ENCODE results near the gene DOCK1.

DOCK1 gene

DNA sequence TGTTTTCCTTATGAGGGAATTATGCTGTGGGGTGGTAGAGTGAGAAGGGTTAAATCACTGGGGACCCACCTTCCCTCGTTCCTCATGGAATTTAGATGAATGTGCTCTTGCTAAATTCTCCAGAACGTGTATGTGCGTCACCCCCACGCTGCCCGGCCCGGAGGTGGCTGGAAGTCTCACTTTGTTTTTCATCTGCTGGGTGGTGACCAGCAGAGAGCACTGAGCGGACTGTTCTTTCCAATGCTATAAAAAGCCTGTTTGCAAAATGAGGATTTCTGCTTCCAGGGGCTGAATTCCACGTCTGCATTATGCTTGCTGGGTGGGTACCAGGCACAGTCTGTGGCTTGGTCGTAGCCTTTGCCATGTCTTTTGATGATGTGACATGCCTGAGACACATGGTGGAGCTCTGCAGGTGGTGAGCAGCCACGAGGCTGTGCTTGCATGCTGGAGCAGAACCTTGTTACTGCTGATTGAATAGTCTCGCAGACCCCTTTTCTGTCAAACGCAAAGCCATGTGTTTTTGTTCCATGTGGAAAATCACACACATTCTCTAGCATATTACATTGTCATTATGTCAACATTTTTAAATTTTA is 323.1 kb downstream of the DOCK1 start:
- no peak overlapping the region for H3K27ac ChIP-seq
- no peaks in the 10 kb centered on the region for H3K4me1 ChIP-seq (ENCODE audit: low read depth, poor library complexity, severe bottlenecking)
- H3K27me3 ChIP-seq (ENCODE audit: insufficient read depth, low read depth): no peaks in the 10 kb centered on the region
- H4K20me1 ChIP-seq (ENCODE audit: insufficient read depth): no peaks in the 10 kb centered on the region
- H3K4me3 ChIP-seq (IDR thresholded peaks at IDR 0.05; ENCODE audit: insufficient read depth, low read depth, low read length): no peak overlapping the region
- H3K79me2 ChIP-seq (ENCODE audit: insufficient read depth, low read depth): no peaks in the 10 kb centered on the region
- no peak overlapping the region for H3K4me2 ChIP-seq
- TF ChIP-seq, protein P1, sequence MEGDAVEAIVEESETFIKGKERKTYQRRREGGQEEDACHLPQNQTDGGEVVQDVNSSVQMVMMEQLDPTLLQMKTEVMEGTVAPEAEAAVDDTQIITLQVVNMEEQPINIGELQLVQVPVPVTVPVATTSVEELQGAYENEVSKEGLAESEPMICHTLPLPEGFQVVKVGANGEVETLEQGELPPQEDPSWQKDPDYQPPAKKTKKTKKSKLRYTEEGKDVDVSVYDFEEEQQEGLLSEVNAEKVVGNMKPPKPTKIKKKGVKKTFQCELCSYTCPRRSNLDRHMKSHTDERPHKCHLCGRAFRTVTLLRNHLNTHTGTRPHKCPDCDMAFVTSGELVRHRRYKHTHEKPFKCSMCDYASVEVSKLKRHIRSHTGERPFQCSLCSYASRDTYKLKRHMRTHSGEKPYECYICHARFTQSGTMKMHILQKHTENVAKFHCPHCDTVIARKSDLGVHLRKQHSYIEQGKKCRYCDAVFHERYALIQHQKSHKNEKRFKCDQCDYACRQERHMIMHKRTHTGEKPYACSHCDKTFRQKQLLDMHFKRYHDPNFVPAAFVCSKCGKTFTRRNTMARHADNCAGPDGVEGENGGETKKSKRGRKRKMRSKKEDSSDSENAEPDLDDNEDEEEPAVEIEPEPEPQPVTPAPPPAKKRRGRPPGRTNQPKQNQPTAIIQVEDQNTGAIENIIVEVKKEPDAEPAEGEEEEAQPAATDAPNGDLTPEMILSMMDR (conservative IDR thresholded peaks at IDR 0.05; ENCODE audit: low read depth, low read length): no peak
- no peak overlapping the region for H3K9ac ChIP-seq
- H3K36me3 ChIP-seq (ENCODE audit: insufficient read depth): no peaks in the 10 kb centered on the region
- no peak overlapping the region for H2AFZ ChIP-seq (ENCODE audit: low read depth)

- Histone ChIP-seq H3K36me3 (ENCODE audit: insufficient read depth) (no peaks in the 10 kb centered on the region), H4K20me1 (ENCODE audit: insufficient read depth) (no peaks in the 10 kb centered on the region), H2AFZ (ENCODE audit: low read depth) (no peak overlapping the region), H3K4me2 (no peak overlapping the region), H3K27ac (no peak overlapping the region), H3K9ac (no peak overlapping the region), H3K4me3 (IDR thresholded peaks at IDR 0.05; ENCODE audit: insufficient read depth, low read depth, low read length) (no peak overlapping the region), H3K4me1 (ENCODE audit: low read depth, poor library complexity, severe bottlenecking) (no peaks in the 10 kb centered on the region), H3K27me3 (ENCODE audit: insufficient read depth, low read depth) (no peaks in the 10 kb centered on the region), H3K79me2 (ENCODE audit: insufficient read depth, low read depth) (no peaks in the 10 kb centered on the region)
- TF ChIP-seq, protein P1 (conservative IDR thresholded peaks at IDR 0.05; ENCODE audit: low read depth, low read length): no peak
Observed at GRCh38 chr10:127234306-127234800, 329.1 kb downstream of the DOCK1 start.

DNA sequence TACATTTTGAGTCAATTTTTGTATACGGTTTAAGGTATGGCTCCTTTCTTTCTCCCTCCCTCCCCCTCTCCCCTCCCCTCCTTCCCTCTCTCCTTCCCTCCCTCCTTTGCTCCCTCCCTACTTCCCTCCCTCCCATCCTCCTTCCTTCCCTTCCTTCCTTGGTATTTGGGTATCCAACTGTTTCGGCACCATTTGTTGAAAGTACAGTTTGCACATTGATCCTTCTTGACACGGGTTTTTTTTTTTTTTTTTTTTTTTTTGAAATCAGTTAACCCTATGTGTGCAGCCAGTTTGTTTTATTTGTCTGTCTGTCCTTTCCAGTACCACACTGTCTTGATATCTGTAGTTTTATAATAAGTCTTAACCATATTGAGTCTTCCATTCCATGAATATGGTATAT is 331.0 kb downstream of the DOCK1 start:
- no peaks in the 10 kb centered on the region for H3K4me1 ChIP-seq (ENCODE audit: low read depth, poor library complexity, severe bottlenecking)
- H2AFZ ChIP-seq (ENCODE audit: low read depth): no peak overlapping the region
- TF ChIP-seq, protein P1 (conservative IDR thresholded peaks at IDR 0.05; ENCODE audit: low read depth, low read length): no peak
- no peaks in the 10 kb centered on the region for H3K79me2 ChIP-seq (ENCODE audit: insufficient read depth, low read depth)
- no peak overlapping the region for H3K9ac ChIP-seq
- H3K4me2 ChIP-seq: no peak overlapping the region
- no peaks in the 10 kb centered on the region for H3K36me3 ChIP-seq (ENCODE audit: insufficient read depth)
- no peaks in the 10 kb centered on the region for H4K20me1 ChIP-seq (ENCODE audit: insufficient read depth)
- H3K4me3 ChIP-seq (IDR thresholded peaks at IDR 0.05; ENCODE audit: insufficient read depth, low read depth, low read length): no peak overlapping the region
- H3K27me3 ChIP-seq (ENCODE audit: insufficient read depth, low read depth): no peaks in the 10 kb centered on the region
- no peak overlapping the region for H3K27ac ChIP-seq

- no peaks in the 10 kb centered on the region for H3K36me3 ChIP-seq (ENCODE audit: insufficient read depth)
- no peak overlapping the region for H2AFZ ChIP-seq (ENCODE audit: low read depth)
- no peaks in the 10 kb centered on the region for H3K79me2 ChIP-seq (ENCODE audit: insufficient read depth, low read depth)
- H4K20me1 ChIP-seq (ENCODE audit: insufficient read depth): no peaks in the 10 kb centered on the region
- no peak overlapping the region for H3K27ac ChIP-seq
- H3K27me3 ChIP-seq (ENCODE audit: insufficient read depth, low read depth): no peaks in the 10 kb centered on the region
- H3K4me3 ChIP-seq (IDR thresholded peaks at IDR 0.05; ENCODE audit: insufficient read depth, low read depth, low read length): no peak overlapping the region
- H3K9ac ChIP-seq: no peak overlapping the region
- TF ChIP-seq, protein P1 (conservative IDR thresholded peaks at IDR 0.05; ENCODE audit: low read depth, low read length): no peak
- H3K4me1 ChIP-seq (ENCODE audit: low read depth, poor library complexity, severe bottlenecking): no peaks in the 10 kb centered on the region
- no peak overlapping the region for H3K4me2 ChIP-seq
Observed at GRCh38 chr10:127242914-127243313, 337.7 kb downstream of the DOCK1 start.

Data from KMS-11 (cell line).